GM12878 (cell line): Measurements from ENCODE around the gene SPEG. TPM values are rescaled to one million over a fixed set of nuclear protein-coding genes. Genes with fewer than 3 reads are reported as not detected.

Source experiments
- ATAC-seq: fragments of 200-7000 bp; cut with Tn5 transposase; 3 replicates; pipeline ENCODE4 v1.9.1; 2020; ENCODE audit warnings: mild to moderate bottlenecking, moderate library complexity
- BruUV-seq: library from RNA; stranded (reverse); fragments of 400-500 nt; replicated peaks from 2 replicates; lab custom pipeline; 2021; lab: Mats Ljungman, UMichigan
- CTCF ChIA-PET: fragments of 300-600 bp; sonication (Branson Sonifier 250); formaldehyde crosslinking; extraction: SDS; loops from one replicate; lab custom pipeline; 2021; ENCODE audit warnings: inconsistent platforms; lab: Yijun Ruan, JAX
- POLR2A ChIA-PET: fragments of 350-600 bp; formaldehyde crosslinking; extraction: SDS; loops from one replicate; lab custom pipeline; 2021; ENCODE audit warnings: inconsistent platforms; lab: Charles Lee
- RAD21 ChIA-PET: fragments of 300-600 bp; sonication (Branson Sonifier 250); formaldehyde crosslinking; loops from one replicate; lab custom pipeline; 2023; ENCODE audit warnings: antibody characterized with exemption; ENCODE audit not compliant: unreplicated experiment; lab: Charles Lee
- SMC1A ChIA-PET: fragments of 300-600 bp; sonication (Branson Sonifier 250); formaldehyde crosslinking; loops from one replicate; lab custom pipeline; 2023; ENCODE audit not compliant: unreplicated experiment, uncharacterized antibody; lab: Charles Lee
- DNase-seq: peaks from one replicate; pipeline ENCODE4 v3.0.0-alpha.2; 2011; ENCODE audit warnings: low read depth, low spot score
- FAIRE-seq: peaks from 3 replicates; lab custom pipeline; 2011; peaks lifted over from hg19 to GRCh38; lab: Jason Lieb, UNC
- H2AFZ ChIP-seq: 2 replicates; pipeline ENCODE4 v1.6.0; 2011; ENCODE audit warnings: low read depth, low read length, control low read depth; ENCODE audit not compliant: control insufficient read depth
- H3K27ac ChIP-seq: 2 replicates; pipeline ENCODE4 v1.5.1; 2011; ENCODE audit warnings: control low read depth; ENCODE audit not compliant: control insufficient read depth, insufficient read depth
- H3K27me3 ChIP-seq, 2 experiments: replicated peaks in 1 of 2; 2 replicates each; pipeline versions ENCODE4 v1.6.0 to v1.6.1; 2011; ENCODE audit warnings: low read length in 1 of 2; ENCODE audit not compliant: control insufficient read depth in 2 of 2, insufficient read depth in 2 of 2
- H3K36me3 ChIP-seq, 2 experiments: 2 replicates each; pipeline ENCODE4 v1.5.1; 2011; ENCODE audit warnings: low read length in 1 of 2; ENCODE audit not compliant: control insufficient read depth in 2 of 2, insufficient read depth in 2 of 2
- H3K4me1 ChIP-seq: 2 replicates; pipeline ENCODE4 v1.6.1; 2011; ENCODE audit warnings: mild to moderate bottlenecking, low read length, moderate library complexity, mixed read lengths; ENCODE audit not compliant: control insufficient read depth, insufficient read depth
- H3K4me2 ChIP-seq: 2 replicates; pipeline ENCODE4 v1.6.0; 2011; ENCODE audit warnings: control low read depth; ENCODE audit not compliant: control insufficient read depth, insufficient read depth
- H3K4me3 ChIP-seq: fragments of 200-600 bp; sonication (generic); 2 replicates; pipeline ENCODE4 v1.5.1; 2016
- H3K79me2 ChIP-seq: 2 replicates; pipeline ENCODE4 v1.6.0; 2011; ENCODE audit warnings: low read length; ENCODE audit not compliant: control insufficient read depth, insufficient read depth
- H3K9ac ChIP-seq: 2 replicates; pipeline ENCODE4 v1.8.0; 2011; ENCODE audit warnings: low read length, control low read depth, mixed read lengths; ENCODE audit not compliant: control insufficient read depth, insufficient read depth
- H3K9me3 ChIP-seq: replicated peaks from 3 replicates; pipeline ENCODE4 v1.5.1; 2011; ENCODE audit warnings: mild to moderate bottlenecking, low read length; ENCODE audit not compliant: control insufficient read depth, insufficient read depth
- H4K20me1 ChIP-seq: 2 replicates; pipeline ENCODE4 v1.6.0; 2011; ENCODE audit not compliant: control insufficient read depth, insufficient read depth
- NBN ChIP-seq: fragments of 450-650 bp; IDR thresholded peaks from 2 replicates; pipeline ENCODE4 v1.6.1; 2016
- NKRF ChIP-seq: fragments of 450-650 bp; conservative IDR thresholded peaks from 2 replicates; pipeline ENCODE4 v1.6.1; 2017; ENCODE audit warnings: mild to moderate bottlenecking, moderate library complexity
- RAD21 ChIP-seq: IDR thresholded peaks from 2 replicates; pipeline ENCODE4 v1.6.1; 2011; ENCODE audit warnings: mild to moderate bottlenecking, low read depth, low read length, moderate library complexity; ENCODE audit not compliant: insufficient read depth
- SIX5 ChIP-seq: IDR thresholded peaks from 2 replicates; pipeline ENCODE4 v1.6.1; 2011; ENCODE audit warnings: mild to moderate bottlenecking, low read depth, low read length, moderate library complexity; ENCODE audit not compliant: severe bottlenecking
- SMAD1 ChIP-seq: fragments of 450-650 bp; IDR thresholded peaks from 2 replicates; pipeline ENCODE4 v1.6.1; 2018; ENCODE audit warnings: mild to moderate bottlenecking, low read depth; ENCODE audit not compliant: partially characterized antibody
- ZBTB40 ChIP-seq: fragments of 450-650 bp; IDR thresholded peaks from 2 replicates; pipeline ENCODE4 v1.6.1; 2016; ENCODE audit warnings: mild to moderate bottlenecking, moderate library complexity, borderline replicate concordance
- ZZZ3 ChIP-seq: IDR thresholded peaks from 2 replicates; pipeline ENCODE4 v1.6.1; 2011; ENCODE audit warnings: low read depth; ENCODE audit not compliant: control insufficient read depth, insufficient read length
- WGBS: methylation state at CpG from one replicate; pipeline ENCODE4 v1.1.6; 2016; ENCODE audit warnings: low lambda C conversion rate; ENCODE audit not compliant: insufficient replicate concordance, insufficient coverage; ENCODE audit errors: missing lambda C conversion rate; 5-methylcytosine and 5-hydroxymethylcytosine counted together
- in situ Hi-C: fragments of 300-500 bp; cut with MboI; formaldehyde crosslinking; loops from 9 replicates; pipeline ENCODE4 v1.14.3; 2018; ENCODE audit warnings: mixed read lengths
- intact Hi-C: fragments of 100-400 bp; cut with micrococcal nuclease; formaldehyde crosslinking; loops from one replicate; pipeline ENCODE4 v1.14.2; 2022; ENCODE audit not compliant: unreplicated experiment
- polyA plus RNA-seq, 11 experiments: library from polyadenylated mRNA; depleted of rRNA in 4 of 11; unstranded in 6 of 11; stranded (reverse) in 5 of 11; fragments of >200 nt; fragmentation: Nextera tagmentation in 4 of 11; fragmentation: Illumina TruSeq in 1 of 11; extraction: Ambion mirVana in 4 of 11; extraction: Trizol in 1 of 11; gene quantifications; 1 replicate in 1 of 11; 2 replicates in 10 of 11; pipeline versions ENCODE4 v1.2.1 to v1.2.3, GENCODE V29; 2011 to 2016; ENCODE audit warnings: inconsistent platforms in 2 of 11, missing spikeins in 2 of 11, low read depth in 1 of 11
- total RNA-seq, 4 experiments: library from RNA; depleted of rRNA in 3 of 4; stranded (reverse); fragments of >200 nt in 3 of 4; fragmentation: Illumina TruSeq in 1 of 4; extraction: Trizol in 1 of 4; gene quantifications; 2 replicates each; pipeline versions ENCODE4 v1.2.1 to v1.2.3, GENCODE V29; 2013 to 2021
- TF ChIP-seq, protein P1 (sequence below): fragments of 150-350 bp; IDR thresholded peaks from 2 replicates; pipeline ENCODE4 v1.6.1; 2014; ENCODE audit warnings: mild to moderate bottlenecking, low read depth, low read length
- TF ChIP-seq, protein P2 (sequence below), 3 experiments: IDR thresholded peaks in 2 of 3; conservative IDR thresholded peaks in 1 of 3; 2 replicates each; pipeline ENCODE4 v1.5.1; 2011; ENCODE audit warnings: low read depth in 3 of 3, low read length in 3 of 3, mild to moderate bottlenecking in 3 of 3, control low read depth in 2 of 3, moderate library complexity in 2 of 3, inconsistent platforms in 1 of 3, mixed read lengths in 1 of 3; ENCODE audit not compliant: control insufficient read depth in 2 of 3, insufficient read depth in 1 of 3; ENCODE audit errors: extremely low read depth in 1 of 3

The SPEG gene
- total and polyA plus RNA-seq, 10 of the 15 experiments (the other 5 are each of a cell fraction or from before 2014, with no cell fraction given): 0.03 to 0.28 TPM; not detected in 8

DNA sequence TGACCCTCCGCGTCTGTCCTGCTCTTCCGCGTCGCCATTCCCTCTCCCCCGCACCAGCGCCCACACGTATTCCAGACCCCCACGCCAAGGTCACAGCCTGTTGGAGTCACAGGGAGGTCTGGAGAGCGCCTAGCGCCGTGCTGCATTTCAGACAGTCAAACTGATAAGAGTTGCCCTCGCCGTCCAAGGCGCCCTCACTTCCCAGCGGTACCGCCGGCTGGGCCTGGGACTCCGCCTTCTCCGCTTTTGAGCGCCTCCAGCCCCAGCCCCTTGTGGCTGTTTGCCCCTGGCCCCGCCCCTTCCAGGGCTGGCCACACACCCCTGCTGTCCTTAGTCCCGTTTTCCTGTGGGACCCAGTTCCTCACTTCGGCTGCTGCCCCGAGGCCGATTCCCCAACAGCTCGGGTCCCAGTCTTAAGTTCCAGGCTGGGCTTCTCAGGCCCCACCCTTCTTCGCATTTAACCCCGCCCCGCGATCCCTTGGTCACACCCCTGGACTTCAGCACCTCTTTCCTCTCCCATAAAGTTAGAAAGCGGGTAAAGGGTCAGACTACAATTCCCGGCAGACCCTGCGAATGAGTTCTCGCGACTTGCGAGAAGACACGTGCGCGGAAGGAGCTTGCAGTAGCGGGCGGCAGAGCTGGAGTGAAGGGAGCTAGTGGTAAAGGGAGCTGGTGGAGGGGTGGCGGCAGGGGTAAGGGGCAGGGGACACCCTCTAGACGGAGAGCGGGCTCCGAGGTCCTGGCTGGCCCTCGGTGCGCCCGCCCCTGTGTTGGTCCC lies 63.8 kb downstream of the SPEG start, which contains the start of gene GMPPA (continued):
- TF ChIP-seq ZBTB40 (peak; percentile 76), ZZZ3 (no peak), NBN (0 out of 2 replicates have a peak, but pooled peaks have one; percentile 39), RAD21 (no peak), SIX5 (peak; percentile 92)

GRCh38 chr2:219499058-219499307 lies 64.3 kb downstream of the SPEG start:
- ATAC-seq (no peak; the same call in 2 of the 3 replicates), FAIRE-seq (no peak), DNase-seq (no peak)
- Histone ChIP-seq H3K36me3 (peaks cover 0 to 3% of the 10 kb centered on the region in 2 experiments; a peak in 1 of 4 replicates), H4K20me1 (no peaks in the 10 kb centered on the region), H2AFZ (peak overlapping the region; percentile 82), H3K4me3 (peak overlapping the region; percentile 83), H3K27me3 (peaks cover 5 to 15% of the 10 kb centered on the region in 2 experiments), H3K9ac (peak overlapping the region; percentile 88), H3K9me3 (no peaks in the 10 kb centered on the region; the same call in 2 of the 3 replicates), H3K79me2 (peaks cover 11% of the 10 kb centered on the region), H3K27ac (peak overlapping the region; percentile 79), H3K4me1 (peaks cover 15% of the 10 kb centered on the region), H3K4me2 (peak overlapping the region; percentile 93)
- RAD21 ChIA-PET: interaction anchor here (0.7 to 3.6 kb wide), 12 partner anchors 10 to 220 kb away, joined by 3 to 21 read pairs (median 4); partner anchors contain the start of genes CHPF, DNAJB2, DNPEP and STK11IP
- WGBS: 2% methylated on average over 3 of the region's 3 CpGs
- in situ Hi-C loops: no loop called here
- SMC1A ChIA-PET: interaction anchor here (0.6 to 4.0 kb wide), 7 partner anchors 30 to 327 kb away, joined by 3 to 22 read pairs (median 3); partner anchors contain the start of gene STK11IP
- CTCF ChIA-PET: interaction anchor here (0.8 to 11.4 kb wide), 12 partner anchors 10 to 191 kb away, joined by 3 to 224 read pairs (median 6); partner anchors contain the start of genes CHPF, STK11IP and TMEM198
- BruUV-seq: no TSS peak
- intact Hi-C loops: no loop called here
- POLR2A ChIA-PET: interaction anchor here (0.6 to 2.1 kb wide), 3 partner anchors 111 to 689 kb away, joined by 3 to 15 read pairs (median 3); partner anchors contain the start of gene DNPEP
- TF ChIP-seq SMAD1 (peak; percentile 40), NKRF (0 out of 2 replicates have a peak, but pooled peaks have one; percentile 60)
- TF ChIP-seq, protein P1, sequence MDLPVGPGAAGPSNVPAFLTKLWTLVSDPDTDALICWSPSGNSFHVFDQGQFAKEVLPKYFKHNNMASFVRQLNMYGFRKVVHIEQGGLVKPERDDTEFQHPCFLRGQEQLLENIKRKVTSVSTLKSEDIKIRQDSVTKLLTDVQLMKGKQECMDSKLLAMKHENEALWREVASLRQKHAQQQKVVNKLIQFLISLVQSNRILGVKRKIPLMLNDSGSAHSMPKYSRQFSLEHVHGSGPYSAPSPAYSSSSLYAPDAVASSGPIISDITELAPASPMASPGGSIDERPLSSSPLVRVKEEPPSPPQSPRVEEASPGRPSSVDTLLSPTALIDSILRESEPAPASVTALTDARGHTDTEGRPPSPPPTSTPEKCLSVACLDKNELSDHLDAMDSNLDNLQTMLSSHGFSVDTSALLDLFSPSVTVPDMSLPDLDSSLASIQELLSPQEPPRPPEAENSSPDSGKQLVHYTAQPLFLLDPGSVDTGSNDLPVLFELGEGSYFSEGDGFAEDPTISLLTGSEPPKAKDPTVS: no peak
- TF ChIP-seq, protein P2, sequence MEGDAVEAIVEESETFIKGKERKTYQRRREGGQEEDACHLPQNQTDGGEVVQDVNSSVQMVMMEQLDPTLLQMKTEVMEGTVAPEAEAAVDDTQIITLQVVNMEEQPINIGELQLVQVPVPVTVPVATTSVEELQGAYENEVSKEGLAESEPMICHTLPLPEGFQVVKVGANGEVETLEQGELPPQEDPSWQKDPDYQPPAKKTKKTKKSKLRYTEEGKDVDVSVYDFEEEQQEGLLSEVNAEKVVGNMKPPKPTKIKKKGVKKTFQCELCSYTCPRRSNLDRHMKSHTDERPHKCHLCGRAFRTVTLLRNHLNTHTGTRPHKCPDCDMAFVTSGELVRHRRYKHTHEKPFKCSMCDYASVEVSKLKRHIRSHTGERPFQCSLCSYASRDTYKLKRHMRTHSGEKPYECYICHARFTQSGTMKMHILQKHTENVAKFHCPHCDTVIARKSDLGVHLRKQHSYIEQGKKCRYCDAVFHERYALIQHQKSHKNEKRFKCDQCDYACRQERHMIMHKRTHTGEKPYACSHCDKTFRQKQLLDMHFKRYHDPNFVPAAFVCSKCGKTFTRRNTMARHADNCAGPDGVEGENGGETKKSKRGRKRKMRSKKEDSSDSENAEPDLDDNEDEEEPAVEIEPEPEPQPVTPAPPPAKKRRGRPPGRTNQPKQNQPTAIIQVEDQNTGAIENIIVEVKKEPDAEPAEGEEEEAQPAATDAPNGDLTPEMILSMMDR (IDR thresholded peaks at IDR 0.05 in 2 of 3, conservative IDR thresholded peaks at IDR 0.05 in 1 of 3; ENCODE audit: control insufficient read depth in 2 of 3, extremely low read depth in 1 of 3, insufficient read depth in 1 of 3, low read depth in 3 of 3, low read length in 3 of 3): no peak
